ENCODE measurements around the gene VPS36. TPM values are rescaled to one million over a fixed set of nuclear protein-coding genes. Genes with fewer than 3 reads are reported as not detected.

VPS36 gene
- total RNA-seq, 1 experiment from 2014 or later: 29.2 TPM

- Histone ChIP-seq H2BK120ac (ENCODE audit: low read depth, low read length, poor library complexity, severe bottlenecking) (no peak overlapping the region), H3K9me3 (ENCODE audit: control insufficient read depth, low read depth, low read length) (no peaks in the 10 kb centered on the region)
- no CpG with 5 or more reads among the region's 2 CpGs for WGBS (ENCODE audit: extremely low coverage, insufficient read length, low lambda C conversion rate)
Observed at GRCh38 chr13:52399046-52399445, 51.4 kb downstream of the VPS36 start.

More at GRCh38 chr13:52399046-52399445, 51.4 kb downstream of the VPS36 start:
- Histone ChIP-seq H2AFZ (ENCODE audit: low read length) (no peak overlapping the region), H3K4me1 (ENCODE audit: insufficient read depth, low read length) (no peaks in the 10 kb centered on the region), H2BK15ac (ENCODE audit: low read depth, low read length) (no peak overlapping the region), H2BK20ac (ENCODE audit: low read depth, low read length, poor library complexity, severe bottlenecking) (no peak overlapping the region), H3K9ac (ENCODE audit: extremely low read depth, insufficient read length, low read length) (no peak overlapping the region), H3K4ac (ENCODE audit: low read depth, low read length) (no peak overlapping the region), H3K27me3 (ENCODE audit: insufficient read depth, low read length) (no peaks in the 10 kb centered on the region), H3K14ac (ENCODE audit: insufficient read depth, low read length) (no peak overlapping the region), H2BK12ac (ENCODE audit: insufficient read length, low read depth, low read length) (no peak overlapping the region), H4K20me1 (ENCODE audit: control insufficient read depth, insufficient read depth, insufficient read length) (no peaks in the 10 kb centered on the region), H3K23me2 (ENCODE audit: insufficient read length, low read depth, low read length, poor library complexity, severe bottlenecking) (no peaks in the 10 kb centered on the region), H3K79me1 (ENCODE audit: insufficient read depth, low read depth, low read length, poor library complexity, severe bottlenecking) (no peaks in the 10 kb centered on the region), H3K79me2 (ENCODE audit: insufficient read depth, low read length) (no peaks in the 10 kb centered on the region), H3K4me2 (ENCODE audit: insufficient read depth, insufficient read length, low read length) (no peak overlapping the region), H3K23ac (ENCODE audit: insufficient read length, low read depth, low read length) (no peak overlapping the region), H4K5ac (ENCODE audit: insufficient read length, low read depth, low read length) (no peak overlapping the region), H2AK5ac (ENCODE audit: insufficient read length, low read length) (no peak overlapping the region), H4K91ac (ENCODE audit: insufficient read length, low read depth, low read length) (no peak overlapping the region), H4K8ac (replicated peaks; ENCODE audit: insufficient read length, low read depth, low read length) (no peak overlapping the region), H2BK5ac (ENCODE audit: insufficient read length, low read length) (no peak overlapping the region), H3T11ph (ENCODE audit: low read length) (no peak overlapping the region), H3K18ac (ENCODE audit: insufficient read length, low read depth, low read length) (no peak overlapping the region), H3K56ac (ENCODE audit: insufficient read length, low read depth, low read length) (no peak overlapping the region), H3K27ac (ENCODE audit: insufficient read length, low read depth, low read length) (no peak overlapping the region)
- Mint-ChIP-seq H3K36me3 (ENCODE audit: insufficient read depth in 1 of 3, low read depth in 3 of 3) (no peaks in the 10 kb centered on the region), H3K27ac (no peak overlapping the region), H3K9me3 (no peaks in the 10 kb centered on the region), H3K27me3 (ENCODE audit: low read depth) (peaks cover 12% of the 10 kb centered on the region), H3K4me1 (no peaks in the 10 kb centered on the region), H3K4me3 (no peak overlapping the region)
- TF ChIP-seq, protein P1, sequence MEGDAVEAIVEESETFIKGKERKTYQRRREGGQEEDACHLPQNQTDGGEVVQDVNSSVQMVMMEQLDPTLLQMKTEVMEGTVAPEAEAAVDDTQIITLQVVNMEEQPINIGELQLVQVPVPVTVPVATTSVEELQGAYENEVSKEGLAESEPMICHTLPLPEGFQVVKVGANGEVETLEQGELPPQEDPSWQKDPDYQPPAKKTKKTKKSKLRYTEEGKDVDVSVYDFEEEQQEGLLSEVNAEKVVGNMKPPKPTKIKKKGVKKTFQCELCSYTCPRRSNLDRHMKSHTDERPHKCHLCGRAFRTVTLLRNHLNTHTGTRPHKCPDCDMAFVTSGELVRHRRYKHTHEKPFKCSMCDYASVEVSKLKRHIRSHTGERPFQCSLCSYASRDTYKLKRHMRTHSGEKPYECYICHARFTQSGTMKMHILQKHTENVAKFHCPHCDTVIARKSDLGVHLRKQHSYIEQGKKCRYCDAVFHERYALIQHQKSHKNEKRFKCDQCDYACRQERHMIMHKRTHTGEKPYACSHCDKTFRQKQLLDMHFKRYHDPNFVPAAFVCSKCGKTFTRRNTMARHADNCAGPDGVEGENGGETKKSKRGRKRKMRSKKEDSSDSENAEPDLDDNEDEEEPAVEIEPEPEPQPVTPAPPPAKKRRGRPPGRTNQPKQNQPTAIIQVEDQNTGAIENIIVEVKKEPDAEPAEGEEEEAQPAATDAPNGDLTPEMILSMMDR (conservative IDR thresholded peaks at IDR 0.05): no peak
- DNase-seq: no peak
